Muscle of leg (tissue), 16 donors: Measurements from ENCODE around the gene STEAP3. TPM values are rescaled to one million over a fixed set of nuclear protein-coding genes. Genes with fewer than 3 reads are reported as not detected.

Experiments used
- DNase-seq: peaks from one replicate; pipeline ENCODE4 v3.0.0; 2013
- H3K27ac ChIP-seq: one replicate; pipeline ENCODE4 v1.5.1; 2013; ENCODE audit warnings: mild to moderate bottlenecking, low read length, control low read depth
- H3K27me3 ChIP-seq: one replicate; pipeline ENCODE4 v1.6.1; 2013; ENCODE audit warnings: low read length; ENCODE audit not compliant: control insufficient read depth, insufficient read depth
- H3K36me3 ChIP-seq: one replicate; pipeline ENCODE4 v1.6.1; 2013; ENCODE audit warnings: low read length; ENCODE audit not compliant: control insufficient read depth, insufficient read depth
- H3K4me1 ChIP-seq: one replicate; pipeline ENCODE4 v1.6.1; 2013; ENCODE audit warnings: low read length; ENCODE audit not compliant: control insufficient read depth, insufficient read depth
- H3K4me3 ChIP-seq: one replicate; pipeline ENCODE4 v1.5.1; 2013; ENCODE audit warnings: low read length, control low read depth
- H3K9me3 ChIP-seq: replicated peaks from 2 replicates; pipeline ENCODE4 v1.6.1; 2013; ENCODE audit warnings: low read depth, low read length; ENCODE audit not compliant: control insufficient read depth
- WGBS: methylation state at CpG from one replicate; pipeline ENCODE4 v1.1.5; 2013; ENCODE audit warnings: missing lambda C conversion rate; ENCODE audit not compliant: insufficient coverage; 5-methylcytosine and 5-hydroxymethylcytosine counted together
- long read RNA-seq, 11 donors: transcript quantifications; one replicate each; lab custom pipeline, GENCODE V29; 2026
- polyA plus RNA-seq, 8 donors: library from polyadenylated mRNA; unstranded; fragments of 120-200 nt; gene quantifications; one replicate each; pipeline versions ENCODE4 v1.2.1 to v1.2.3, GENCODE V29; 2013; ENCODE audit warnings: inconsistent platforms in 1 of 8, low replicate concordance in 1 of 8; ENCODE audit not compliant: insufficient read length in 8 of 8, insufficient read depth in 1 of 8
- total RNA-seq: library from RNA; stranded (reverse); fragments of 120-200 nt; gene quantifications from one replicate; pipeline ENCODE4 v1.2.4, GENCODE V29; 2013

Gene STEAP3, protein sequence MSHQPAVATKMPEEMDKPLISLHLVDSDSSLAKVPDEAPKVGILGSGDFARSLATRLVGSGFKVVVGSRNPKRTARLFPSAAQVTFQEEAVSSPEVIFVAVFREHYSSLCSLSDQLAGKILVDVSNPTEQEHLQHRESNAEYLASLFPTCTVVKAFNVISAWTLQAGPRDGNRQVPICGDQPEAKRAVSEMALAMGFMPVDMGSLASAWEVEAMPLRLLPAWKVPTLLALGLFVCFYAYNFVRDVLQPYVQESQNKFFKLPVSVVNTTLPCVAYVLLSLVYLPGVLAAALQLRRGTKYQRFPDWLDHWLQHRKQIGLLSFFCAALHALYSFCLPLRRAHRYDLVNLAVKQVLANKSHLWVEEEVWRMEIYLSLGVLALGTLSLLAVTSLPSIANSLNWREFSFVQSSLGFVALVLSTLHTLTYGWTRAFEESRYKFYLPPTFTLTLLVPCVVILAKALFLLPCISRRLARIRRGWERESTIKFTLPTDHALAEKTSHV
- total RNA-seq (8.0 TPM), polyA plus RNA-seq (10 to 100 TPM in 6 of 8 donors, 1 to 10 TPM in 2; 8.1 to 21.0 (median 14.3) TPM)
- long read RNA-seq, donor 1, partial matches to known transcripts = 0 of 3 reads
- long read RNA-seq, donor 1, other reads (novel, unspliced or antisense) = 0 of 3 reads
- long read RNA-seq, donor 2, partial matches to known transcripts = 0 of 1 reads
- long read RNA-seq, donor 2, other reads (novel, unspliced or antisense) = 0 of 1 reads
- long read RNA-seq, donor 3, full-length matches to known transcripts = 8 of 13 reads
- long read RNA-seq, donor 3, partial matches to known transcripts = 5 of 13 reads
- long read RNA-seq, donor 3, other reads (novel, unspliced or antisense) = 0 of 13 reads
- long read RNA-seq, donor 4, partial matches to known transcripts = 0 of 6 reads
- long read RNA-seq, donor 4, other reads (novel, unspliced or antisense) = 0 of 6 reads
- long read RNA-seq, donor 5, partial matches to known transcripts = 0 of 3 reads
- long read RNA-seq, donor 5, other reads (novel, unspliced or antisense) = 0 of 3 reads
- long read RNA-seq, donor 6, full-length matches to known transcripts = 5 of 11 reads
- long read RNA-seq, donor 6, partial matches to known transcripts = 6 of 11 reads
- long read RNA-seq, donor 6, other reads (novel, unspliced or antisense) = 0 of 11 reads
- long read RNA-seq, donor 7, partial matches to known transcripts = 0 of 1 reads
- long read RNA-seq, donor 7, other reads (novel, unspliced or antisense) = 0 of 1 reads
- long read RNA-seq, donor 8, partial matches to known transcripts = 0 of 1 reads
- long read RNA-seq, donor 8, other reads (novel, unspliced or antisense) = 0 of 1 reads
- long read RNA-seq, donor 9, partial matches to known transcripts = 0 of 2 reads
- long read RNA-seq, donor 9, other reads (novel, unspliced or antisense) = 0 of 2 reads
- long read RNA-seq, donor 10, full-length matches to known transcripts = 8 of 8 reads
- long read RNA-seq, donor 10, partial matches to known transcripts = 0 of 8 reads
- long read RNA-seq, donor 10, other reads (novel, unspliced or antisense) = 0 of 8 reads
- long read RNA-seq, donor 11, full-length matches to known transcripts = 3 of 3 reads
- long read RNA-seq, donor 11, partial matches to known transcripts = 0 of 3 reads
- long read RNA-seq, donor 11, other reads (novel, unspliced or antisense) = 0 of 3 reads

DNA sequence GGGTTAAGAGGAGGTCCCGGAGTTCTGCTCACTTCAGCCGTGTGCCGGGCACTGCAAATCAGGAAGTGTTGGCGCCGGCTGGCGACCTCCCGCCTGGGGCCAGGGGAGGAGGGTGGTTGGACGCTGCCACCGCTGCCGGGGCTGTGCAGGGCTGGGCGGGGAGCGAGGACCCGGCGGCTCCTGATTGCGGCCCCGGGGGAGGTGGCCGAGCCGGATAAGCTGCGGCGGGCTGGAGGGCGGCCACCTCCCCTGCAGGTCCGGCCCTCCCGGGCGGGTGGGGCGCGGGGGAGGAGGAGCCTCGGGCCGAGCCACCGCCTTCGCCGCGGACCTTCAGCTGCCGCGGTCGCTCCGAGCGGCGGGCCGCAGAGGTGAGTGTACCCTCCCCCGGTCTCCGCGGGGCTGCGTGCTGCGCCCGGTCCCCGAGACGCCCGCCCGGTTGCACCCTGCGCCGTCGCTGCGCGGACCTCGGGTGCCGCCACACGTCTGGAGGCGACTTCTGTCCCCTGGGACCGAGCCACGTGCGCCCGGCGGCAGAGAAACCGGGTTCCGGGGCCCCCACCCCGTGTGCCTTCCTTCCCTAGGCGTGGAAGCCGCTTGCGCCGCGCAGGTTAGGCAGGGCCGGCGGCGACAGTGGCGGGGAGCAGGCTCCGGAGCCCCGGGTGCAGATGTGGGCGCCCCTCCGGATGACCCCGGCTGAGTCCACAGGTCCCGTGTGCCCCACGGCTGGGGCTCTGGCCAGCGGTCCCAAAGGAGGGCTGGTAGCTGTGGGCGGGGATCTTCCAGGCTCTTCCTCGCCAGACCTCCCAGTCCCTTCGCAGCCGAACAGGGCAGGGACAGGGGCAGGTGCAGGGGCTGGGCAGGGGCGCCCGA, at the start of gene STEAP3:
Gene STEAP3, plus strand, starts transcription at position 314 of the 870 bp plus-strand sequence. CDS start 7,179 bp downstream, outside the sequence.
- H3K27me3 ChIP-seq = peaks cover 26% of the 10 kb centered on the region
- no peaks in the 10 kb centered on the region for H3K36me3 ChIP-seq
- H3K4me1 ChIP-seq = peaks cover 20% of the 10 kb centered on the region
- peak; percentile 74 for DNase-seq
- under 1% methylated on average over 89 of the region's 89 CpGs for WGBS
- peak within 1 kb of the TSS; percentile 57 for H3K4me3 ChIP-seq
- H3K9me3 ChIP-seq = no peaks in the 10 kb centered on the region
- no peak within 1 kb of the TSS for H3K27ac ChIP-seq

DNA sequence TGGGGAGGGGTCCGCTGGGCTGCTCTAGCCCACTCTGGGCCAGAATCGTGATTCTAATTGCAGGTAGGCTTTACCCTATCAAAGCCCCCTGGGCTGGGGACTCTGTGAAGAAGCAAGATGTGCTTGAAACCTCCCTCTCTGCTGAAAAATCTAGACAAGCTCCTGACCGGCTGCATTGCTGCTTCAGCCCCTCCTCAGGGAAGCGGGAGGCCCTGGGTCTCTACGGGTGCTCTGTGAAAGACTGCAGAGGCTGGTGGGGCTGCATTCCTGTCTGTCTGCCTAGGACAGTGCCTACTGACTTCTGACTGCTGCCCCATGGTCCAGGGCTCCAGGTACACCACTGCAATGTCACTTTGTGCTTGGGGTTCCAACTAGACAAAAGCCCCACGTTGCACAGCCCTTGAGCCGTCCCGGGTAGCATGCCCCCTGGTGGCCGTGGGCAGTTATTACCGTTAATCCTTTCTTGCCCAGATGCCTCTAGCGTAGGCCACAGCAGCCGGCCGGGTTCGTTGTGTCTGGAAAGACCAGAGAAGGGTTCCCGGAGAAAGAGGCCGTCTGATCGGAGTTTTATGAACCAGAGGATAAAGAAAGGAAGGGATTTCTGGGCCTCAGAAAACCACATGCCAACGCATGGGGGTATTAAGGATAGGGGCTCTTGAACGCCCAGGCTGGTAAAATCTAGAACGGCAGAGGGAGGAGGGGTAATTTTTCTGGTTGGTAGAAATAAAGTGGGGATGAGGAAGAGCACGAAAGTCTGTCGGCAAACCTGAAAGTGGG, 49.2 kb upstream of the STEAP3 start:
- WGBS = 60% methylated on average over 22 of the region's 22 CpGs
- DNase-seq = peak; percentile 4
- no peaks in the 10 kb centered on the region for H3K9me3 ChIP-seq
- no peaks in the 10 kb centered on the region for H3K27me3 ChIP-seq
- no peak overlapping the region for H3K27ac ChIP-seq
- H3K36me3 ChIP-seq = no peaks in the 10 kb centered on the region
- H3K4me3 ChIP-seq = no peak overlapping the region
- peaks cover 3% of the 10 kb centered on the region for H3K4me1 ChIP-seq

DNA sequence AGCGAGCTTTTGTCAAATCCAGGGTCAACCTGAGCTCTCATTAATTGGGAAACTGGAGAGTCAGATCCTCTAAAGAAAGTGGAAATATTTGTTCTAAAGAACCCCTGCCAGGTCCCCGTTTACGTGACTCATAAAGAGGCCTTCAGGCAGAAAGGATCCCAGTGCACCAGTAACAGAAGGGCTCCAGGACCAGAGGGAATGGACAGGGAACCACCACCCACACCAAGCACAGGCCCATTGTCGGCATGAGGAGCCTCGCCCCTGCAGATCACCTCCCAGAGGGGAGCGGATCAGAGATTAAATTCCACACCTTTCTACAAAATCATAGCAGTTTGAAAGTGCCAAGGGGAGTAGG, 48.7 kb upstream of the STEAP3 start:
- Histone ChIP-seq H3K27ac (no peak overlapping the region), H3K9me3 (no peaks in the 10 kb centered on the region), H3K4me3 (no peak overlapping the region), H3K36me3 (no peaks in the 10 kb centered on the region), H3K4me1 (peaks cover 6% of the 10 kb centered on the region), H3K27me3 (no peaks in the 10 kb centered on the region)
- WGBS = 86% methylated on average over 3 of the region's 6 CpGs
- no peak for DNase-seq

DNA sequence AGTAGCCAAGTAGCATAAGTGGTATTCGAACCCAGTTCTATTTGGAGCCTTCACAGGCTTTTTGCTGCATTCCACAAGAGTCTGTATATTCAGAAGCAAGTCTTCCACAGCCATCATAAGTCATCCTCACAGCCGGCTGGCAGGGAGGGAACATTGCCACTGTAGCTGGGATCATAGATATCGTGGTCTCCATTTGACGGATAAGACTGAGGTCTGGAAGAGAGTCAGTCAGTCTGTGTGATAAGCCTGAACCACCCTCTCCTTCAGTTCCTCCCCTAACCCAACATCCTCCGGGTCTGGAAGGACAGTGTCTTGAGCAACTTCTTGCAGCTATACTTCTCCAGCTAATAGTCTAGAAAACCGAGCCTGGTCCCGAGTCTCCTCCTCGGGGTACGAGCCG, 48.1 kb upstream of the STEAP3 start:
- no peak overlapping the region for H3K4me3 ChIP-seq
- peaks cover 6% of the 10 kb centered on the region for H3K4me1 ChIP-seq
- no peaks in the 10 kb centered on the region for H3K27me3 ChIP-seq
- H3K36me3 ChIP-seq = no peaks in the 10 kb centered on the region
- H3K27ac ChIP-seq = no peak overlapping the region
- no peaks in the 10 kb centered on the region for H3K9me3 ChIP-seq
- DNase-seq = no peak
- WGBS = 60% methylated on average over 2 of the region's 10 CpGs

DNA sequence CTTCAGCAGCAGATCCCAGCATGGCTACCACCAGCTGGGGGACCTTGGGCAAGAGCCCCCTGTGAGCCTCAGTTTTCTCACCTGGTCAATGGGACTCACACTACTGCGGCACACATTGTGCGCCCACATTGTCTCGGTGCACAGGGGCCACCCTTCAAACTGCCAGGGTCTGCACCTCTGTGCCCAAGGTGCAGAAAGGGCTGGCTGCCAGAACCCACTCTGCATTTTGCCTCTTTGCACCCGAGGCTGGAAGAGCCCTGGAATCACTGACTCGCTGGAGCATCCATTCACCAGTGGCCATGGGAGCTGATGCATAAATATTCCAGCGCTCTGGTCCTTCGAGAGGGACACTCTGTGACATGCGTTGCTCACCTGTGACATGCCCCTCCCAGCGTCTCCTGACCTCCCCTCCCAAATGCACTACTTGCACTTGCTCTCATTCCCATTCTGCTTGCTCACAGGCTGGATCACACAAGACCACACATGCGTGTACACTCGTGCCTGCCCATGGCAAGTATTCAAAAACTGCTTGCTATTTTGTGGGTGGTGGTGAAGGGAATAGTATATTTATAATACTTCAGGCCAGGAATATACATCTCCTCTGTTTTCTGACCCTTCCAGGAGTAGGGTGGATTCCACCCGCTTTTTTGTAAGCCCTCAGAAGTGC, 46.3 kb upstream of the STEAP3 start:
- Histone ChIP-seq H3K4me3 (no peak overlapping the region), H3K36me3 (no peaks in the 10 kb centered on the region), H3K27ac (no peak overlapping the region), H3K9me3 (no peaks in the 10 kb centered on the region), H3K27me3 (no peaks in the 10 kb centered on the region), H3K4me1 (peaks cover 6% of the 10 kb centered on the region)
- 91% methylated on average over 7 of the region's 12 CpGs for WGBS
- DNase-seq = no peak

DNA sequence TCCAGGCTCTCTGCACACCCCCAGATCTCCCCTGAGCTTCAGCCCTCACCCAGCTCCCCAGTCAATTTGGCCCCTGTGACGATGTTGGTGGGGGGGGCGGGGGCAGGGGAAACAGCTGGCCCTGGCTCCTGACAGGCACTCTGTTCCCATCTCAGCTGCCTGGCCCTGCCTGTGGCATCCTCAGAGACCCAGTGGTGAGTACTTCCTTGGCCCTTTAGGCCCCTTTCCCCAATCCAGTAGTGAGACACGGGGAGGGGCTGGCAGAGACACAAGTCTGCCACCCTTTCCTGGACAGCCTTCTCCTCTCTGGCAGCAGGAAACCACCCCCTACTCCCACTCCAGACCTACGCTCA, 45.8 kb upstream of the STEAP3 start:
- no peaks in the 10 kb centered on the region for H3K36me3 ChIP-seq
- DNase-seq = no peak
- no peak overlapping the region for H3K27ac ChIP-seq
- peaks cover 6% of the 10 kb centered on the region for H3K4me1 ChIP-seq
- WGBS = 22% methylated on average over 1 of the region's 4 CpGs
- H3K9me3 ChIP-seq = no peaks in the 10 kb centered on the region
- no peaks in the 10 kb centered on the region for H3K27me3 ChIP-seq
- no peak overlapping the region for H3K4me3 ChIP-seq

DNA sequence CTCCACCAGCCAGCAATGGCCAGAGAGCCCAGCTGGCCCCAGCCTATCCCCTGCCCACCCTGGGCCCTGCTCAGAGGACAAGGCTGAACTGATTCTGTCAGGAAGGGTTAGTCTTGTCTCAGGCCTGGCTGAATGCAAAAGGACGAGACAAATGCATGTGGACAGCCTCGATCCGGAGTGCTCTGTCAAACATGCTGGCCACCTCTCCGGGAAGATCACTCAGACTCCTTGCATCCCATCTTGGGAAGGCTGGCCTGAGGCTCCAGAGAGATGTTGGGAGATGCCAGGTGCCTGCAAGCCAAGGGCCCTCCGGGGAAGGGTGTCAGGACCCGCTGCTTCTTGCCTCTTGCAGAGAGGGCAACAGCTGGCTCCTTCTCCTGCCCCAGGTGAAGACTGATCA, 44.9 kb upstream of the STEAP3 start:
- Histone ChIP-seq H3K27me3 (no peaks in the 10 kb centered on the region), H3K27ac (no peak overlapping the region), H3K9me3 (no peaks in the 10 kb centered on the region), H3K4me1 (peaks cover 6% of the 10 kb centered on the region), H3K36me3 (no peaks in the 10 kb centered on the region), H3K4me3 (no peak overlapping the region)
- WGBS = 85% methylated on average over 5 of the region's 6 CpGs
- no peak for DNase-seq

DNA sequence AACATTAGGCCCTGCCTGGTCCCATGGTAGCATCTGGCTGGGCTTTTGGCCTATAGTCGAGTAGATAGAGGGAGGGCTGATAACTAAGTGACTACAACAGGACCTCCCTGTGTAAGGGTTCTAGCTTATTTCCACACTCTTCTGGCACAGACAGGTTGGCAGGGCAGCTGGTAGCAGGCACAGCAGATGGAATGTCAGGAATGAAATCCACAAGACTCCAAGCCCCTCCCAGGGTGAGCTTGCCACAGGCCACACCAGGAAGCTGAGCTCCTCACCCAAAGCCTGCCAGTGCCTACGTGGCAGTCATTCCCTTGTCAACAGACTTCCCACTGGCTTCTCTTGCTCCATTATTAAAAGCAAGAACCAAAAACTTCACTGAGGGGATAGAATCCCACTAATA, 44.4 kb upstream of the STEAP3 start:
- no peaks in the 10 kb centered on the region for H3K9me3 ChIP-seq
- no peak overlapping the region for H3K27ac ChIP-seq
- no peaks in the 10 kb centered on the region for H3K36me3 ChIP-seq
- no peak overlapping the region for H3K4me3 ChIP-seq
- H3K4me1 ChIP-seq = peaks cover 6% of the 10 kb centered on the region
- peak; percentile 3 for DNase-seq
- H3K27me3 ChIP-seq = peaks cover 1% of the 10 kb centered on the region
- 38% methylated on average over 1 of the region's 2 CpGs for WGBS
